ENCODE results near the gene NUP62.

DNA sequence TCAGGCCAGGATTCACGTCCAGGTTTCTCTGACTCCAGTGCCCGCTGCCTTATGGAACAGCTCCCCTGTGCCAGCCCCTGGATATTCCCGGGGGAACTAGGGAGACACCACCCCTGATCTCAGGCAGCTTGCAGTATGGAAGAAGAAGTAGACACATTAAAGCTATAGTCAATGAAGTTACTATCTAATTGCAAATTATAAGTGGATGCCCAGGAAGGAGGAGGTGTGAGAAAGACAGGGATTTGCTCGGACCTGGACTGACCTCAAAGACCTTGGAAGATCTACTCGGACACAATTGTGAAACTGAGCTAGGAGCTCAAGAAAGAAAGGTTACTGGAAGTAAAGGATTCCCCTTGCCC lies 21.3 kb upstream of the NUP62 start:
- TF ChIP-seq CTCF (IDR thresholded peaks at IDR 0.05) (no peak), POLR2A (IDR thresholded peaks at IDR 0.05) (no peak)

Measured in breast epithelium (tissue), 3 donors.